8988T (cell line): ENCODE data around the gene WWOX.

Source experiments
- DNase-seq: peaks from one replicate; pipeline ENCODE4 v3.0.0; 2011

The WWOX gene

DNA sequence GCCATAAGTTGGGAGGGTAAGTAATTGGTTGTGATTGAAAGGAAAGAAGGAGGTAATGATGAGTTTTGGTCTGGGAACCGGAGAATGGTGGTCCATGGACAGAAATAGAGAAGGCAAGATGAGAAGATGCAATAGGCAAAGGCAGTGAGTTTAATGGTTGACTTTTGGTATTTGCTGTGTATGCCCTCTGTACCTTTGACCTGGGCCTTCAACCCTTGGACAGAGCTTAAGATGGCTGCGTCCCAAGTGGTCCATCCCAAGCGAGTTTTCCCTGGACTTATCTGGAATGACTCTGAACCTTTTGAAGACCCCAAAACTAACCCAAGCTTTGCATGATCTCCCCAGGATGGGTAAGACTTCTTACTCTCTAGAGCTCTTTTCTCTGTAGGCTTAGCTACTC, 836.6 kb downstream of the WWOX start:
- DNase-seq, result no peak

DNA sequence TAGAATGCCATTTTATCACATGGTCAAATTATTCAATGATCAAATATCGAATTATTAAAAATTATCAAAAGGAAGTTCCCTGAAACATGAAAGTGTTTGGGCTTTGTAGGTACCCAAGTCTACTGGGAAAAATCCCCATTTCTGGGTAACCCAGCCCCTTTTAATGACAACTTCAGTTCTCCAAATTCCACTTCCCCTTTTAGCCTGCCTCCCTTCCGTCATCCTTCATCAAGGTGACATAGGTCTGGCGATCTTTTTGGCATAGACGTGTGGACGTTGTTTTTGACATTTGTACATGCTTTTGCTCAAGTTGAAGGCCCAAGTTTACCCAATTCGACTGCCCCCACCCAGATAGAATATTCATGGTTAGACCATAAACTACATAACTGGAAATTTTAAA, 840.1 kb downstream of the WWOX start:
- no peak for DNase-seq

DNA sequence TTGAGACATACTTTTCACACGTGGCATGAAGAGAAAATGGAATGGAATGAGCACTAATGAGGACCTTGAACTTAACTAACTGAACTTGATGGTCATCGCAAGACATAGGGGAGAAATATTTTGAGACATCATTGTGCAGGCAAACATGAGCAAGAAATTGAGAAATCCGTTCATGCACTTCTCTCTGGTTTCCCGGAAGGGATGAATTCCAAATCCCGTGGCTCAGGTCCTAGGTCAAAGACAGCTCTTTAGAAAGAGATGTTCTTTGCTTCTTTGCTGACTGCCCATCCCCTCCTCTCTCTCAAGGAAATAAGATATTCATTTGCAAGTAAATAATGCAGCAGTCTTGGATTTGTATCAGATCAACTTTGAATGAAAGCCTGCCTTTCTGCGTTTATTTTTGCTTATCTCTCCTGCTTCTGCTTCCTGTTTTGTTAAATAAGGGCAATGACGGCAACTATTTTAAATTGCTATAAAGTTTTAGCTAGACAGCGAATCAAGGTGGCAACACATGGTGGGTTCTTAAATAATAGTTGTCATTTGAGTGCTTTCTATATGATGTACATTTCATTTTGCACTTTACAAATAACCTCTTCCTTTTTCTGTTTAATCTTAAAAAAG, 843.3 kb downstream of the WWOX start:
- no peak for DNase-seq

DNA sequence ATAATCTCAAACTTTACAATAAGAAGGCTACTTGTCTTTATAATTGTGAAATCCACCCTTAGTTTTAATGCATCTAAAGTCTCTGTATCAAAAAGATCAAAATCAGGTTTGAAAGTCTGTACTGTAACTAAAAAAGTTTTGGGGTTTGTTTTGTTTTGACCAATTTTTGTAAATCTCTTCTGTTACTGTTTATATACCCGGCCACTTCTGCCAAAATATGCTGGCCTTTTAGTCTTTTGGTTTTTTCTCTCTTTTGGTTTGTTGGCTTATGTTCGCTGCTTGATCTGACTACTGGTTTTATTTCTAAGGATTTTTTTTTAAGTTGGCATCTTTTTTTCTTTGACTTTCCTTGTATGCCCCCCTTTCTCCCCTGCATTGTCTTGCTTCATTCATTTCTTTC, 845.9 kb downstream of the WWOX start:
- no peak for DNase-seq

DNA sequence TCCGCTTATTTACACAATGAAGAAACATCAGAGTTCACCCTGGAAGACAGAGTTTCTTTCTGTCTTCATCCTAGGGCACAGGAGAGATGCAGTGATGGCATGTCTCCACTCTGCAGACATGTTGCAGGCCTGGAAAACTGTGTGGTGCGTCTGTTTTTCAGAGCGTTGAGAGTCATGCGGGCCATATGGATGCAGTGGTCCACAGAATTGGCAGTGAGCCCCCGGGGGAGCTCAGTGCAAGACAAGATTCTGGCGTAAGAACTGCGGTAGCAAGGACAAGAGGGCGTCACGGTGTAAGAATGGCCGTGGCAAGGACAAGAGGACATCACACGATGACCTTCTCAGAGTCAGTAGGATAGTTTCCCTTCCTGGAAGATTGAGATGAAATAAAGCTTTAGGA, 847.1 kb downstream of the WWOX start:
- DNase-seq, result no peak

DNA sequence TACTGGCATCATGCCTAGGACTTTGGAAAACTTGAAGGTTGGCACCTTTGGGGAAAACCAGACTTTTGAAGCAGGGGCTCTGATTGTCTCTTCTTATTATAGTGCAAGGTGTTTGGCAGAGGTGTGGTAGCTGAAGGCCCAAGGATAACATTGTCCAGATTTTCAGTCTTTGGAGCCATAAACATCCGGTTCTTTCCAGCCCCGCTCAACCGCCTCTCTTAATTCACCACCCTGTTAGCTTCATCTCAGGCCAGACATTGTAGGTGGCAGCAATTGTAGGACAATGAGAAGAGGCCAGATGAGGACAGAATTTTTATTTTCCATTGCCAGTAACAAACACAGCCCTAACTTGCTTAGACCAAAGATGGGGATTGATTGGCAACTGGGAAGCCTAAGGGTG, 851.3 kb downstream of the WWOX start:
- DNase-seq, result no peak

DNA sequence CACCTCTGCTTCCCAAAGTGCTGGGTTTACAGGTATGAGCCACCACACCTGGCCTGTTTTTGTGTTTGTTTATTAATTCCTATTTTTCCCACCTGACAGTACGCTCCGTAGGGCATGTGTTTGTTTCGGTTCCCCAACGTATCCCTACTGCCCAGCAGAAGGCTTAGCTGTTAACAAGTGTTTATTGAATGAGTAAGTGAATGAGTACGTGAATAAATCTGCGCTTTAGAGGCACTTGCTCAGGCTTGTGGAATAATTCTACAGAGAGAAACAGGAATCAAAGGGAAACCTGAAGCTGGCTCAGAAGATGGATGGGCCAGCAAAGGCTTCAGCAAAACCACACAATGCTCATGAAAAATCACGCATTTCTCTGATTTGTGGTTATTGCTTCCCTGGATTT, 853.2 kb downstream of the WWOX start:
- DNase-seq, result no peak

DNA sequence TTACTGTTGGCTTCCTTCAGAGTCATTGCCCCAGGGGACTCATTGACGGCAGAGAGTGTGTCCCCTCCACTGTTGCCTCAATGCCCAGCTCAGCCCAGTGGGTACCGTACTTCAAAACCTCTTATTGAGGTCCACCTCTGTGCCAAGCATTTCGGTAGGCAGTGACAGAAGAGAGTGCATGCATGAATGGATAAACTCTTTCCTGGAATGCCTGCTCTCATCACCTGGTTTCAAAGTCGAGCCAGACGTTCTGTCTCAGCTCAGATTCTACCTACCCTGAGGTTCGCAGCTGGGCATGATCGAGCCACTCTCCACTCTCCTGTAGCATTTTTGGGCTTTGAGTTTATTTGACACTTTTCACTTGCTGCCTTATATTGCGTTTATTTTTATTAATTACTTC, 854.1 kb downstream of the WWOX start:
- no peak for DNase-seq

DNA sequence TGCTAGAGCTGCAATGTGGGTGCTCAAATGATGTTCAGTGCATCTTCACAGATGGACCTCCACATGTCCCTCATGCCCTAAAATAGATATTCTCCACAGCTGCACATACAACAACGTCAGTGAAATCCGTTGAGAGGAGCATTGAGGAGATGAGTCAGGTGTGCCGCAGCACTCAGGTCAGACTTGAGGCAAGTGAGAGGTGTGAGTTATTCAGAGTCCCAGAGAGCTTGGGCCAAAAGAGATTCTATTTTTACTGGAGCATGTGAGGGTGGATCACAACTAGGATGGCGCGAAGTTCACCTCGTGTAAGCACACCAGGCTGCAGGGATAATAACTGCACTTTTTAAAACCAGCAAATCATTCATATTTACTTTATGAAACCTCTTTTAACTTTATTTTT, 855.8 kb downstream of the WWOX start:
- DNase-seq, result no peak

DNA sequence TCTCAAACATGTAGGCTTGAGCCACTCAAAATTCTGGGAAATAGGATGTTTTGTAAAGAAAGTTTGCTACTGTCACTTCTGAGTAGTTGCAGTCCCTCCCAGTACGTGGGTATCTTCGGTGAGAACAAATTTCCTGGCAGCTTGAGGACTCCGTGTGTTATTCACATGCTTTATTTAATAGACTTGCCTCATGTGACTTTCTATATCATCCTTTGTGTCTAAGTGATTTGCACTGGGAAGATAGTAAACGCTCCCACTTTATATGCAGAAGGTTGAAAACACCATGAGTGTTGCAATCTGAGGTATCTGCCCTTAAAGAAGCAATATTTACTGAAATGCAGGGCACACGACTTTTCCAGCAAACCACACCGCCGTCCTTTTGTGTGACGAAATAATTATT, 857.4 kb downstream of the WWOX start:
- DNase-seq, result no peak

DNA sequence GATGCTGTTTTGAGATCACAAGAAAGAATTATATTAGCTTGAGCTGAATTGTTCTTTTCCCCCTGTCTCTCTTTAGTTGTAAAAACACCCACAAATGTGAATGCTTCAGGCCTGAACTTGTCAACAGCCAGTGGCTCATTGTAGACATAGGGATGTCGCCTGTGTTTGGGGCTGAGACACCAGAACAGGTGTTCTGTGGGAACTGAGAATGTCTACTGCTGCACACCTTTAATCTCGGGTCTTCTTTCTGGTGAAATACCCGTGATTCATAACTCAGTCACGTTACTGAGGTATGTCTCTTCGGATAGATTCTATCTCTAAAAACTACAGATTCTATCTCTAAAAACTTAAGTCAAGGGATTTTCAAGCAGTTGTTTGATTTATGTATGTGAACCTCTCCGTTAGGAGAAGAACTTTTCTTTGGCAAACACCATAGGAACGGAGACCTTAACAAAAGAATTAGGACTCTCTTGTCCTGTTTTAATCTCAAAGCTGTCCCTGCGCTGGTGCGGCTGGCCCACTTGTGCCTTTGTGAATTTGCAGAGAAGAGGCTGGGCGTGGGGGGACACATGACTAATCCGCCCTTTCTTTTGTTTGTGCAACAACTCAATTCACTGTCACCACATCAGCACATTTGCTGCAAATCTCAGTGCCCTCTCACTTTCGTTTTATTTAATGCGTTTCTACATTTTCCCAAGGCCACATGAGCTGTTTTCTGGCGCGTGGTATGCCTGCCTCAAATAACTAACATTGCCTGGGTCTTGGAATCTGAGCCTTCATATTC, 858.1 kb downstream of the WWOX start:
- DNase-seq, result no peak

DNA sequence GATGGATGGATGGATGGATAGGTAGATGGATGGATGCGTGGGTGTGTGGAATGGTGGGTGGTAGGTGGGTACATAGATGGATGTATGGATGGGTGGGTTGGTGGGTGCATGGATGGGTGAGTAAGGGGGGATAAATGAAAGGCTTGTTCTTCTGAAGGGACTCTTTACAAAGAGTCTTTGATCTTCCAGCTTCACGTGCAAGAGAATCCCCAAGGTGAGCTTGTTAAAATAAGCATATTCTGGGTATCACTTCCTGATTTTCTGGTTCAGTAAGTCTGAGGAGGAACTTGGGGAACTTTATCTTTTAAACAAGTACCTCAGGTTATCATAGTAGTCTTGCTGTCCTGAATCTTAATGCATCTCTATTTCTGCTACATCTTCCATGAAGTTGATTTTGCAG, 862.0 kb downstream of the WWOX start:
- no peak for DNase-seq

DNA sequence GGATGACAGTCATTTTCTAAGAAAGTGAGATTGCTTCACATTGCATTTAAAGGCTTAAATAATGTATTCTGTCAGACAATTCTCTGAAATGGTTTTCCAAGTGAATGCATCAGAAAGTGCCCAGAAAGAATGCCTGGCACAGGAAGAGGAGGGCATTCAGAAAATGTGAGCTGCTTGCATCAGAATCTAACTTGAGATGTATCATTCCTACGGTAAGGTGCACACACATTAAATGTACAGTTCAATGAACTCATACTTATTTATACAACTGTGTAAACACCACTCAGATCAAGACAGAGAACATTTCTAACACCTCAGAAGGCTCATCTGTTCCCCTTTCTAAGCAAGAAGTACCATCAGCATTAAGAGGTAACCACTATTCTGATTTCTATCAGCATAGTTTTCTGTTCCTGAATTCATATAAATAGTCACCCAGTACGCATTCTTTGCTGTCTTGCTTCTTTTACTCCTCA, 863.0 kb downstream of the WWOX start:
- no peak for DNase-seq

DNA sequence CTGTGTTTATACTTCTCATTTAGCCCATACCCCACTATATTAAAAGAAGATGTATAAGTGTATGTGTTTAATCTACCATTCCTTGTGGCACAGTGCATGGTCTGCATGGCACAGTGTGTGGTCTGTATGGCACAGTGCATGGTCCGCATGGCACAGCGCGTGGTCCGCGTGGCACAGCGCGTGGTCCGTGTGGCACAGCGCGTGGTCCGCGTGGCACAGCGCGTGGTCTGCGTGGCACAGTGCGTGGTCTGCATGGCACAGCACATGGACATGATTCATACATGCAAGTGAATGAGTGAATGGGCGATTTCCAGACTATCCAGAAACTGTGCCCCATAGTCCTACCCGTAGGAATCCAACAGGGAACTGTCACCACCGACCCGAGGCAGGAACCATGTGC, 868.5 kb downstream of the WWOX start:
- no peak for DNase-seq

DNA sequence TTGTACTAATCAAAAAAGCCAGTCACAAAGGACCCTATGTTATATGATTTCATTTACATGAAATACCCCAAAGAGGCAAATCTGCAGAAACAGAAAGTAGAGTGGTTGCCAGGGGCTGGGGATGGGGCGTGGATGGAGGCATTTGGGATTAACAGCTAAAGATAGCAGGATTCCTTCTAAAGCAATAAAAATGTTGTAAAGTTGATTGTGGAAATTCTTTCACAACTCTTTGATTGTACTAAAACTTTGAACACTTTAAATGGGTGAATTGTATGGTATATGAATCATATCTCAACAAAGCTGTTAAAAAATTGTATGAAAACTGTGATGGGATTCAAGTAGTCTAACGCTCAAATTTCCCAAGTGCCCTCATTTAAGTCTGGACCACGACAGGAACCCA, 870.3 kb downstream of the WWOX start:
- no peak for DNase-seq

DNA sequence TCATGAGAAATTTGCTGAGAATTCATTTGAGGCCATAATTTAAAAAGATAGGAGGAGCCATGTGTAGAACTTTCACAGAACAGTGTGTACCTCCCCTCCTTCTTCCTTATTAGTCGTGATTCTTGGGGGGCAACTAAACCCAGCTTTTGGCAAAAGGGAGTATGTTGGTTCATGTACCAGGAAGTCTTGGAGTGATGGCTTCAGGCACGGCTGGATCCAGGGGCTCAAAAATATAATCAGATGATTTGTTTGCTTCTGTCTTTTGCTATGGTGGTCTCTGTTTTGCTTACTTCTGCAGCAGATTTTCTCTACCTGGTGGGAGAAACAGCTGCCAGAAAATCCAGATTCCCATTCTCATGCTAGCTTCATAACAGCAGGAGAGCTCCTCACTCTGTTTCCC, 871.2 kb downstream of the WWOX start:
- DNase-seq, result no peak

DNA sequence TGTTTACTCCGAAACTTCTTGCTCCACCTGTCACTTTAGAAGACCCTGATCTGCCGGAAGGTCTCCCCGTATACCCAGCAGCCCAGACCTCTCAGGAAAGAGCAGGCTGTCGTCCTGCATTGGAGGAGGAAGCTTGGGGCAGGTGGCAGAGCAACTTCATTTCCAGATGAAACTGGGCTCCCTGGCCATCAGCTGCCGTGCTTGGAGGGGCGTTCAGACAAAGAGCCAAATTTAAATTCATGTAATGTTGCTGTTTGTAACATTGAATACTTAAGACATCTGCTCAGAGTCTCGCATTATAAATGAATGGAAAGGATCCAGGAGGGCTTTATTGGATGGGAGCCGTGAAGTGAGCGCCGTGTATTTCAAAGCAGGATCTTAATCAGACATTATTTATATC, 872.6 kb downstream of the WWOX start:
- no peak for DNase-seq

DNA sequence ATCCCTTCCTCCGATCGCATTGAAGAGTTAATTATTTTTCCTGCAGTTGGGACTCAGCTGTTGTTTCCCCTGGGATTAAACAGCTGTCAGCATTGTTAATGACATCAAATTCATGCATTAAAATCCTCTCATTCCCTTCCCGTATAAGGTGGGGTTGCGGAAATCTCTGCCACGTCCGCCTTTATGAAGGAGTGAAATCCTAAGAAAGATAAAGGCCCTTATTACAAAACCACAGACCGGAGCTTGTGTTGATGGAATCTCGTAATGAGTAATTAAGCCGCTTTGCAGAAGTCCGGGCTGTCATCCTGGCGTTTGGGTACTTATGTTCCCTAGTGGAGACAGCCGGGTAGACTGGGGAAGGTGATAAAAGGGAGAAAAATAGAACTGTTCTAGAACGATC, 873.5 kb downstream of the WWOX start:
- no peak for DNase-seq

DNA sequence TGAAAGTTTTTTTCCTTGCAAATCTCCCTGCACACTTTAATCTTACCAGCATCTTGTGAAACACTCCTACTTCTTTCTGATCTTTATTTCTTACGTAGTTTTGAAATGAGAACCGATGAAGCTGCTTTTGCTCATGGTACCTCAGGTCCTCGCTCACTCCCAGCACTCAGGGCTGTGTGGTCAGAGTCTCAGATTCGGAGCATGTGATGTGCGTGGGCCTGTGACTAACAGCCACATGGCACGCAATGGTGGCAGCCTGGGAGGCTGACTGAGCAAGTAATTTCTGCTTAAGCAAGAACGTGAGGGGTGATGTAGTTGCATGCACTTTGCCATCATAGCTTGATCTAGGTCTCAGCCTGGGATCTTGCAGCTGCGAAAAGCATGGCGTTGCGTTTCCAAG, 876.8 kb downstream of the WWOX start:
- no peak for DNase-seq

DNA sequence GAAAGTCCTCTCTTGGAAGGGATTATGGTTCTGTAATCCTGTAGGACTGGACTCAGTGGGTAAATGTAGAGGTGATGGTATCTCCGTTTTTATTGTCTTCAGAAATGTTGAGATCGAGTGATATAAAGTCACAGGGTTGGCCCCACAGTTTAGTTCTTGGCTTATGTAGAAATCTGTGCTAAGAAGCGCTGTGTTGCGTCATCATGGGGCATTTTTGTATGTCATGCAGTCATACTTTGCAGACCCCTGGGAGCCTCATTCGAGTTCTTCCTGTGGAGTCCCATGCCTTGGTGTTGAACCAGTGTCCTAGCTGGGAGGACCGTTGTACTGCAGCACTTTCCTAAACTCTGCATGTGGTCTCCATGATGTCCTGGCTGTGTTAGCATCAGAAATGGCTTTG, 881.4 kb downstream of the WWOX start:
- DNase-seq, result no peak

DNA sequence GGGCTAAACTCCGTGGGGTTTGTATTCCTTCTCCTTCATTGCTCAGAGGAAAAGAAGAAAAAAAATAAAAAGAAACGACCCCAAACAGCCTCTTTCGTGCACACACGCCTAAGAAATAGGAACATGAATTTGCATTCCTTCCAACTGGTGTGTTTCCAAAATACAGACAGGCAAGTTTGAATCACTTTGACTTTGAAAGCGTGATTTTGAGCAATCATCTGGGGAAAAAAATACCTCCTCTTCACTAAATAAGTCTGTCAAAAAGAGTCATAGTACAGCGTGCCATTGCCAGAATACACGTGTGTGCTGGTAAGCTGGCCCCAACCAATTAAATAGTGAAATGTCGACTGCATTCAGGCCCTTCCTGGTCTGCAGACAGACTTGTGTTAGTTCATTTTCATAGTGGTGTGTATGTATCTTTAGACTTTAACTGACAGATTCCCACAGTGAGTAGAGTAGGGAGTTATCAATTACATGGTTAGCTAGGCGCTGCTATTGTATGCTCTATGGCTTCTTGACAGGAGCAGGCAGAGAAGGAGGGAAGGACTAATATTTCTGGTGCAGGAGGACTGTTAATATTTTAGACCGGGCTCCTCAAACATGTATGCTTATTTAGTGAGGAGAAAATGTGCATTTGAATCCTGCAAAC, 882.8 kb downstream of the WWOX start:
- no peak for DNase-seq

DNA sequence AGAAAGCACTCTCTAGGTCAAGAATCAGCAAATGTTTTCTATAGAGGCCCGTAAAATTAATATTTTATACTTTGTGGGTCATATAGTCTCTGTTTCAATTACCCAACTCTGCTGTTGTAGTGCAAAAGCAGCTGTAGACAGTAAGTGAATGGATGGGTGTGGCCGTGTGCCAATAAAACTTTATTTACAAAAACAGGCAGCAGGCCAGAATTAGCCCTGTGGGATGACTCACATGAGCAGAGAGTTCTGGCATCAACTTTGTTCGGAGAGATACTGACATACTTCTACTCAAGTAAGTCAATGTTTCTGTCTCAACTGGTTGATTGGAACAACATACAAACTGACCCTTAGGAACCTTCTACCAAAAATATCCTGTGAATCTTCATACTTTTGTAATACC, 884.9 kb downstream of the WWOX start:
- DNase-seq, result no peak

DNA sequence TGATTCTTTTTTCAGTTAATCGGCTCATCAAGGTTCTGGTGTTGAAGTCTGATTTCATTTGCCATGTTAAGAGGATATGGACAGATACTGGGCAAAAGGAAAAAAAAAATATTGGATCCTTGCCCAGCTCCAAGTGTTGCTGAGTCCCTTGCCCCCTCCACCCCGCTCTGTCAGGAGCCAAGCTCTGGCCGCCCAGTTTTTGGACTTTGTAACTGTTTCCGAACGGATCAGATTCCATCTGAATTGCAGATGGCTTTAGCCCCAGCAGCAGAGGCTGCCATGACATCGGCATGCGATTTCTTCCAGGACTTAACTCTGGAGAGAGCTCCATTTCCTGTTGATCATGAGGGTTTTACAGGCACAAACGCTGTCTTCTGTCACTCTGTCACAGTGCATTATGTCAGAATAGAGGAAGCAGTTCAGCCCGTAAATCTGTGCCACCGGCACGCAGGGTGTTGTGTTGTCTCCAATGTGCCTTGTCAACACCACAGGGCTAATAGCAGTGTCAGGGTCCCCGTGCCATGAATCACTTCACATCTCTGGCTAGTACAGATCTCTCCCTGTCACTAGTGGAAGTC, 885.5 kb downstream of the WWOX start:
- DNase-seq, result no peak
